Esophagus squamous epithelium (tissue), 5 donors: ENCODE data around the gene SUOX. TPM values are rescaled to one million over a fixed set of nuclear protein-coding genes. Genes with fewer than 3 reads are reported as not detected.

Experiments used
- DNase-seq: peaks from one replicate; lab custom pipeline; 2025; lab: John Stamatoyannopoulos, UW
- H3K27ac ChIP-seq, 4 donors: fragments of 200-600 bp; sonication (generic); one replicate each; pipeline ENCODE4 v1.5.1; 2016 to 2019; ENCODE audit warnings: mild to moderate bottlenecking in 1 of 4
- H3K27me3 ChIP-seq, 4 donors: fragments of 200-600 bp; sonication (generic); 1 replicate in 3 of 4; 2 replicates in 1 of 4; pipeline versions ENCODE4 v1.5.1 to v1.6.0; 2017 to 2021; ENCODE audit warnings: antibody characterized with exemption in 1 of 4
- H3K36me3 ChIP-seq, 3 donors: fragments of 200-600 bp; sonication (generic); one replicate each; pipeline ENCODE4 v1.5.1; 2016 to 2019
- H3K4me1 ChIP-seq, 3 donors: fragments of 200-600 bp; sonication (generic); one replicate each; pipeline ENCODE4 v1.5.1; 2017 to 2019
- H3K4me3 ChIP-seq, 4 donors: fragments of 200-600 bp; sonication (generic); 1 replicate in 3 of 4; 2 replicates in 1 of 4; pipeline ENCODE4 v1.5.1; 2016 to 2019; ENCODE audit warnings: mild to moderate bottlenecking in 2 of 4, moderate library complexity in 1 of 4
- H3K9me3 ChIP-seq, 3 donors: fragments of 200-600 bp; sonication (generic); one replicate each; pipeline ENCODE4 v1.5.1; 2016 to 2019
- CTCF ChIP-seq, 6 experiments: fragments of 450-650 bp in 4 of 6; fragments of 200-600 bp in 2 of 6; sonication (generic) in 2 of 6; IDR thresholded peaks; one replicate each; pipeline ENCODE4 v1.5.1; 2016 to 2019; ENCODE audit warnings: antibody characterized with exemption in 6 of 6, mild to moderate bottlenecking in 4 of 6, moderate library complexity in 4 of 6
- POLR2A ChIP-seq, 4 donors: fragments of 450-650 bp; IDR thresholded peaks; one replicate each; pipeline ENCODE4 v1.6.1; 2017; ENCODE audit warnings: antibody characterized with exemption in 4 of 4, mild to moderate bottlenecking in 4 of 4, moderate library complexity in 3 of 4
- WGBS, 2 donors: methylation state at CpG; one replicate each; pipeline ENCODE4 v1.1.5; 2018; 5-methylcytosine and 5-hydroxymethylcytosine counted together
- intact Hi-C: fragments of 100-400 bp; cut with DNase I; formaldehyde crosslinking; loops from one replicate; pipeline ENCODE4 v1.15.0; 2022
- total RNA-seq, 4 donors: library from RNA; depleted of rRNA; stranded (reverse); fragments of >200 nt; gene quantifications; one replicate each; pipeline ENCODE4 v1.1.0, GENCODE V29; 2016
- donor health status: DM: yes; HTN: yes; CAD: no.

Gene SUOX
- total RNA-seq, 4 donors from 2014 or later = 16.0 to 30.0 (median 18.5) TPM

- intact Hi-C loops = no loop called here
- peaks cover 12 to 26% (median 12%) of the 10 kb centered on the region in 3 donors for H3K4me1 ChIP-seq
- H3K4me3 ChIP-seq = peak within 1 kb of the TSS in 3 of 4 donors; percentile 33 to 49 (median 33)
- H3K27me3 ChIP-seq = no peaks in the 10 kb centered on the region
- peaks cover 0 to 30% (median 0%) of the 10 kb centered on the region in 3 donors for H3K36me3 ChIP-seq
- H3K9me3 ChIP-seq = no peaks in the 10 kb centered on the region
- no peak for TF ChIP-seq CTCF (IDR thresholded peaks at IDR 0.05)
- no peak for TF ChIP-seq POLR2A (IDR thresholded peaks at IDR 0.05)
- WGBS, 2 donors = 34 to 45% methylated on average over 3 to 8 of the region's 10 CpGs
- DNase-seq = no peak
- H3K27ac ChIP-seq = peak within 1 kb of the TSS; percentile 47 to 88 (median 72)
These were observed 23.5 kb downstream of the SUOX start, which contains the start of gene IKZF4 for GRCh38 chr12:56020423-56021184. TSS of gene IKZF4 (plus strand) at chr12:56021043. CDS start at chr12:56021494, 451 bp downstream.

GRCh38 chr12:56021889-56022497 lies 24.9 kb downstream of the SUOX start:
- Histone ChIP-seq H3K9me3 (no peaks in the 10 kb centered on the region), H3K27me3 (no peaks in the 10 kb centered on the region), H3K27ac (peak overlapping the region; percentile 47 to 88 (median 72)), H3K36me3 (peaks cover 0 to 39% (median 0%) of the 10 kb centered on the region in 3 donors), H3K4me1 (peaks cover 12 to 26% (median 12%) of the 10 kb centered on the region in 3 donors), H3K4me3 (peak overlapping the region in 2 of 4 donors; percentile 33 to 49)
- DNase-seq = no peak
- no peak for TF ChIP-seq CTCF (IDR thresholded peaks at IDR 0.05)
- no peak for TF ChIP-seq POLR2A (IDR thresholded peaks at IDR 0.05)
- WGBS, 2 donors = 48 to 71% methylated on average over 2 of the region's 2 CpGs
- intact Hi-C loops = no loop called here

GRCh38 chr12:56028511-56029165 lies 31.6 kb downstream of the SUOX start:
- DNase-seq = no peak
- H3K9me3 ChIP-seq = no peaks in the 10 kb centered on the region
- H3K36me3 ChIP-seq = peaks cover 0 to 59% (median 0%) of the 10 kb centered on the region in 3 donors
- 39 to 42% methylated on average over 5 of the region's 5 CpGs for WGBS, 2 donors
- peaks cover 0 to 23% (median 13%) of the 10 kb centered on the region in 3 donors for H3K4me1 ChIP-seq
- intact Hi-C loops = no loop called here
- TF ChIP-seq CTCF (IDR thresholded peaks at IDR 0.05) (no peak), POLR2A (IDR thresholded peaks at IDR 0.05) (no peak)
- H3K4me3 ChIP-seq = no peak overlapping the region
- no peaks in the 10 kb centered on the region for H3K27me3 ChIP-seq
- peak overlapping the region; percentile 41 to 82 (median 62) for H3K27ac ChIP-seq

- Histone ChIP-seq H3K4me3 (no peak overlapping the region), H3K4me1 (peaks cover 0 to 23% (median 13%) of the 10 kb centered on the region in 3 donors), H3K27me3 (no peaks in the 10 kb centered on the region), H3K9me3 (no peaks in the 10 kb centered on the region), H3K36me3 (peaks cover 0 to 64% (median 0%) of the 10 kb centered on the region in 3 donors), H3K27ac (peak overlapping the region; percentile 41 to 82 (median 62))
- DNase-seq = no peak
- intact Hi-C loops = no loop called here
- no peak for TF ChIP-seq POLR2A (IDR thresholded peaks at IDR 0.05)
- no peak for TF ChIP-seq CTCF (IDR thresholded peaks at IDR 0.05)
These were observed 32.1 kb downstream of the SUOX start for GRCh38 chr12:56029166-56029519.
